NCI-H510A (cell line): ENCODE data around the gene FGF12.

ENCODE experiments used
- DNase-seq: peaks from one replicate; lab custom pipeline; 2025; lab: John Stamatoyannopoulos, UW

The FGF12 gene

GRCh38 chr3:192108820-192109219 is 618.5 kb downstream of the FGF12 start:
- no peak for DNase-seq

- DNase-seq = no peak
These were observed 620.8 kb downstream of the FGF12 start for GRCh38 chr3:192106543-192106942.

- DNase-seq = no peak
These were observed 634.8 kb downstream of the FGF12 start for GRCh38 chr3:192092388-192093005.

GRCh38 chr3:192091831-192092230 is 635.5 kb downstream of the FGF12 start:
- DNase-seq = no peak

- no peak for DNase-seq
These were observed 636.8 kb downstream of the FGF12 start for GRCh38 chr3:192090586-192090985.
